ENCODE data around the gene LHX6.

- TF ChIP-seq POLR2AphosphoS5 (IDR thresholded peaks at IDR 0.05) = no peak
- TF ChIP-seq, protein P1, sequence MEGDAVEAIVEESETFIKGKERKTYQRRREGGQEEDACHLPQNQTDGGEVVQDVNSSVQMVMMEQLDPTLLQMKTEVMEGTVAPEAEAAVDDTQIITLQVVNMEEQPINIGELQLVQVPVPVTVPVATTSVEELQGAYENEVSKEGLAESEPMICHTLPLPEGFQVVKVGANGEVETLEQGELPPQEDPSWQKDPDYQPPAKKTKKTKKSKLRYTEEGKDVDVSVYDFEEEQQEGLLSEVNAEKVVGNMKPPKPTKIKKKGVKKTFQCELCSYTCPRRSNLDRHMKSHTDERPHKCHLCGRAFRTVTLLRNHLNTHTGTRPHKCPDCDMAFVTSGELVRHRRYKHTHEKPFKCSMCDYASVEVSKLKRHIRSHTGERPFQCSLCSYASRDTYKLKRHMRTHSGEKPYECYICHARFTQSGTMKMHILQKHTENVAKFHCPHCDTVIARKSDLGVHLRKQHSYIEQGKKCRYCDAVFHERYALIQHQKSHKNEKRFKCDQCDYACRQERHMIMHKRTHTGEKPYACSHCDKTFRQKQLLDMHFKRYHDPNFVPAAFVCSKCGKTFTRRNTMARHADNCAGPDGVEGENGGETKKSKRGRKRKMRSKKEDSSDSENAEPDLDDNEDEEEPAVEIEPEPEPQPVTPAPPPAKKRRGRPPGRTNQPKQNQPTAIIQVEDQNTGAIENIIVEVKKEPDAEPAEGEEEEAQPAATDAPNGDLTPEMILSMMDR (IDR thresholded peaks at IDR 0.05 in 8 of 11, conservative IDR thresholded peaks at IDR 0.05 in 3 of 11) = no peak
- TF ChIP-seq POLR2A (IDR thresholded peaks at IDR 0.05) = no peak
These were observed 24.3 kb downstream of the LHX6 start for GRCh38 chr9:122204491-122204890.
